DOHH2 (cell line): ENCODE data around the gene TNN.

Source experiments
- H3F3A ChIP-seq: fragments of 200-600 bp; sonication (generic), shearing (Covaris generic); 2 replicates; pipeline ENCODE4 v1.6.0; 2016; ENCODE audit warnings: antibody characterized with exemption, mild to moderate bottlenecking; ENCODE audit not compliant: control insufficient read depth, insufficient read depth
- H3K27ac ChIP-seq: fragments of 200-600 bp; sonication (generic); 2 replicates; pipeline ENCODE4 v1.5.1; 2014; ENCODE audit warnings: low read depth, mild to moderate bottlenecking, low read length, moderate library complexity
- H3K27me3 ChIP-seq: fragments of 200-600 bp; sonication (generic); 2 replicates; pipeline ENCODE4 v1.6.1; 2014; ENCODE audit warnings: mild to moderate bottlenecking, low read length, mixed read lengths; ENCODE audit not compliant: control insufficient read depth
- H3K36me3 ChIP-seq: fragments of 200-600 bp; sonication (generic); 2 replicates; pipeline ENCODE4 v1.6.1; 2014; ENCODE audit warnings: mild to moderate bottlenecking, low read length, moderate library complexity, mixed read lengths; ENCODE audit not compliant: control insufficient read depth
- H3K4me1 ChIP-seq: fragments of 200-600 bp; sonication (generic); 2 replicates; pipeline ENCODE4 v1.6.1; 2014; ENCODE audit warnings: mild to moderate bottlenecking, low read length, mixed read lengths; ENCODE audit not compliant: control insufficient read depth
- H3K4me2 ChIP-seq: fragments of 200-600 bp; sonication (generic); 2 replicates; pipeline ENCODE4 v1.6.0; 2014; ENCODE audit warnings: mild to moderate bottlenecking, low read length, moderate library complexity
- H3K4me3 ChIP-seq: fragments of 200-600 bp; sonication (generic); 2 replicates; pipeline ENCODE4 v1.5.1; 2014; ENCODE audit warnings: mild to moderate bottlenecking, low read length, mixed read lengths
- H3K79me2 ChIP-seq: fragments of 200-600 bp; sonication (generic); 2 replicates; pipeline ENCODE4 v1.6.1; 2014; ENCODE audit warnings: mild to moderate bottlenecking, low read length, mixed read lengths; ENCODE audit not compliant: control insufficient read depth
- H3K9me2 ChIP-seq: fragments of 200-600 bp; sonication (generic); replicated peaks from 2 replicates; pipeline ENCODE4 v1.6.1; 2014; ENCODE audit warnings: mild to moderate bottlenecking, low read length, mixed read lengths; ENCODE audit not compliant: control insufficient read depth
- H3K9me3 ChIP-seq: fragments of 200-600 bp; sonication (generic); 2 replicates; pipeline ENCODE4 v1.6.1; 2014; ENCODE audit warnings: antibody characterized with exemption, low read length, mixed read lengths; ENCODE audit not compliant: control insufficient read depth, insufficient read depth
- H4K20me1 ChIP-seq: fragments of 200-600 bp; sonication (generic); 2 replicates; pipeline ENCODE4 v1.6.0; 2014; ENCODE audit warnings: low read depth, mild to moderate bottlenecking, antibody characterized with exemption, low read length, moderate library complexity; ENCODE audit not compliant: control insufficient read depth, insufficient read depth
- EZH2phosphoT487 ChIP-seq: fragments of 200-600 bp; sonication (generic); IDR thresholded peaks from 2 replicates; pipeline ENCODE4 v1.6.1; 2017; ENCODE audit warnings: borderline replicate concordance, mild to moderate bottlenecking, antibody characterized with exemption, low read length, moderate library complexity, mixed read lengths
- TF ChIP-seq, protein P1 (sequence below): fragments of 200-600 bp; sonication (generic); IDR thresholded peaks from one replicate; pipeline ENCODE4 v1.5.1; 2014; ENCODE audit warnings: antibody characterized with exemption, mild to moderate bottlenecking, low read depth, low read length; ENCODE audit not compliant: poor library complexity, severe bottlenecking

Gene TNN

DNA sequence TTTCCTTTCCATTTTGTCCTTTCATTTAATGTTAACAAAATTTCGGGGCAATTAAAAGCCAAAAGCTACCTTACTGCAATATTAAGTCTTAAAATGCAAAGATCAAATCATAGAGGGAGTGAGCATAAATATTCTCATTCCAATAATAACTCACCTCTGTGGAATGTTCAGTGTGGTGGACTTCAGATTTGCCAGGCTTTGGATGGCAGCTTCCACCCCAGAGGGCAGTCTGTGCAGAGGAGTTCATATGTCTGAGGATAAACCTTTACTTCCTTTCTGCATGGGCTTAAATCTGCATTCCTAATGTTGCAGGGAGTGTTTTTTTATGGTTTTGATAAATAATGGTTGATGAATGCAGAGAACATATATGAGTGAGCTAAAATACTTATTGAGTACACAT is 108.6 kb downstream of the TNN start:
- Histone ChIP-seq H3F3A (no peaks in the 10 kb centered on the region), H4K20me1 (peaks cover 7% of the 10 kb centered on the region; the same call in 1 of the 2 replicates), H3K4me2 (no peak overlapping the region), H3K9me2 (no peaks in the 10 kb centered on the region), H3K4me3 (no peak overlapping the region), H3K27me3 (no peaks in the 10 kb centered on the region), H3K4me1 (peaks cover 71% of the 10 kb centered on the region), H3K79me2 (peaks cover 92% of the 10 kb centered on the region), H3K9me3 (no peaks in the 10 kb centered on the region), H3K36me3 (peaks cover 89% of the 10 kb centered on the region), H3K27ac (no peak overlapping the region)
- TF ChIP-seq EZH2phosphoT487 = no peak
- TF ChIP-seq, protein P1, sequence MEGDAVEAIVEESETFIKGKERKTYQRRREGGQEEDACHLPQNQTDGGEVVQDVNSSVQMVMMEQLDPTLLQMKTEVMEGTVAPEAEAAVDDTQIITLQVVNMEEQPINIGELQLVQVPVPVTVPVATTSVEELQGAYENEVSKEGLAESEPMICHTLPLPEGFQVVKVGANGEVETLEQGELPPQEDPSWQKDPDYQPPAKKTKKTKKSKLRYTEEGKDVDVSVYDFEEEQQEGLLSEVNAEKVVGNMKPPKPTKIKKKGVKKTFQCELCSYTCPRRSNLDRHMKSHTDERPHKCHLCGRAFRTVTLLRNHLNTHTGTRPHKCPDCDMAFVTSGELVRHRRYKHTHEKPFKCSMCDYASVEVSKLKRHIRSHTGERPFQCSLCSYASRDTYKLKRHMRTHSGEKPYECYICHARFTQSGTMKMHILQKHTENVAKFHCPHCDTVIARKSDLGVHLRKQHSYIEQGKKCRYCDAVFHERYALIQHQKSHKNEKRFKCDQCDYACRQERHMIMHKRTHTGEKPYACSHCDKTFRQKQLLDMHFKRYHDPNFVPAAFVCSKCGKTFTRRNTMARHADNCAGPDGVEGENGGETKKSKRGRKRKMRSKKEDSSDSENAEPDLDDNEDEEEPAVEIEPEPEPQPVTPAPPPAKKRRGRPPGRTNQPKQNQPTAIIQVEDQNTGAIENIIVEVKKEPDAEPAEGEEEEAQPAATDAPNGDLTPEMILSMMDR = no peak

- H3K4me1 ChIP-seq = peaks cover 76% of the 10 kb centered on the region
- H3K27me3 ChIP-seq = no peaks in the 10 kb centered on the region
- peaks cover 89% of the 10 kb centered on the region for H3K36me3 ChIP-seq
- no peak overlapping the region for H3K27ac ChIP-seq
- H3K9me3 ChIP-seq = no peaks in the 10 kb centered on the region
- H3K9me2 ChIP-seq = no peaks in the 10 kb centered on the region
- TF ChIP-seq, protein P1 = no peak
- TF ChIP-seq EZH2phosphoT487 = no peak
- H3K4me2 ChIP-seq = no peak overlapping the region
- H3K4me3 ChIP-seq = no peak overlapping the region
- no peaks in the 10 kb centered on the region for H3F3A ChIP-seq
- H4K20me1 ChIP-seq = peaks cover 10% of the 10 kb centered on the region; the same call in 1 of the 2 replicates
- peaks cover 92% of the 10 kb centered on the region for H3K79me2 ChIP-seq
These were observed 110.4 kb downstream of the TNN start for GRCh38 chr1:175178056-175178455.

- H3K79me2 ChIP-seq = peaks cover 92% of the 10 kb centered on the region
- H3K27ac ChIP-seq = no peak overlapping the region
- H3K36me3 ChIP-seq = peaks cover 89% of the 10 kb centered on the region
- no peaks in the 10 kb centered on the region for H3K27me3 ChIP-seq
- H3K4me3 ChIP-seq = no peak overlapping the region
- no peaks in the 10 kb centered on the region for H3K9me3 ChIP-seq
- H3F3A ChIP-seq = no peaks in the 10 kb centered on the region
- H4K20me1 ChIP-seq = peaks cover 10% of the 10 kb centered on the region; the same call in 1 of the 2 replicates
- no peak overlapping the region for H3K4me2 ChIP-seq
- no peaks in the 10 kb centered on the region for H3K9me2 ChIP-seq
- H3K4me1 ChIP-seq = peaks cover 76% of the 10 kb centered on the region
- TF ChIP-seq, protein P1 = no peak
- TF ChIP-seq EZH2phosphoT487 = no peak
These were observed 110.8 kb downstream of the TNN start for GRCh38 chr1:175178456-175178855.
